SKM-1 treated with dmso at 0.1 percent for 144 hours (cell line): Measurements from ENCODE around the gene HOTAIR.

Experiments used
- DNase-seq: peaks from one replicate; lab custom pipeline; 2025; ENCODE audit not compliant: unreplicated experiment; lab: John Stamatoyannopoulos, UW

The HOTAIR gene

DNA sequence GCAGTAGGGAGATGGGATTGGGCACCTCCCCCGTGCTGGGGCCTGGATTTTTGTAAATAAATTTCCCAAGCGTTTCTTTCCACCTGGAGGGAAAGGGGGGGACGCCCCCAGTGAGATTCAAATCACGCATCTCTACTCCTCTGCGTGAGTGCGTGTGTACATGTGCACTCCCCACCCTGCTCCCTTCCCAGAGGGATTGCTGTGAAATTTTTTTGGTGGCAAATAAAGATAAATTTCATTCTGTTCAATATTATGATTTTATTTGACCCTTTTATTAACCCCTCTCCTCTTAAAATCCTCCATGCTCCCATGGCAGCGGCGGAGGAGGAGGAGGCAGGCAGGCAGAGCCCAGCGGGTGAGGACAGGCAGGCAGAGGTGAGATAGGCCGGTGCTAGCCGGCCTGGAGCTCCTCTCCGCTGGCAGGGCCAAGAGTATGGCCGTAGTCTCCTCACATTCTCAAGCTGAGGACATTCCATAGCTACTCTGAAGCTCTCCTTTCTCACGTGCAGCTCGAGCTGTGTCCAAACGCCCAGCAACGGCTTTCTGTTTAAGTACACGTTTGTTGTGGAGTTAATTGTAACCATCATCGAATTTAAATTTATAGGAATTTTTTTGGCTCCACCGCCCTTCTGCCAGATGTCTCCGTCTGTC is 1.5 kb upstream of the HOTAIR start:
- DNase-seq = no peak

DNA sequence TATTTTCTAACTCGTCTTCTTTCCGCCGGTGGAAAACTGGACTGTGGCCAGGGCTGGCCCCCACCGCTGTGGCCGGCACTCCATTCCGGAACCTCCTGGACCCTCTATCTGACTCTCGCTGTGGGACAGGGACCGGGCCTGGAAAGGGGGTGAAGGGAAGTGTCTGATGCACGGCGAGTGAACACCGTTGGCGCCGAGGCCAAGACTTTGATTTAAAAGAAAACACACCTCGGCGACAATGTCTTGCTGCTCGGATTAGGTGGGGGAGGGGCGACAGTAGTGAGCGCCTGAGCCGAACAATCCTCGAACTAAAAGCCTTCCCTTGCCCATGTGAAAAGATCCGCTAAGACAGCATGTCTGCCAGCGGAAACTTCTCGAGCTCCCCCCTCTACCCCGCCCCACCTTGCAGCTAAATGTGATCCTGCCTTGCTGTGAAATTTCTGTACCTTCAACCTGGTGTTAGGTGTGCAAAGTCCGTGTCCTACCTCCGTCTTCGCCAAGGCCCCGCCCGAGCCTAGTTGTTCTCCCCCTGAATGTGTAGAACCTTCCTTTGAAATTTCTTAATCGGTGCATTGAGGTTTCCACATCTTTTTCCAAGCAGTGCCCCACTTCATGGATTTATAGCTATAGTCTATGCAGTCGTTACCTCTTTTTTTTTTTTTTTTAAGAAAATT is 862 bp upstream of the HOTAIR start:
- DNase-seq = no peak

DNA sequence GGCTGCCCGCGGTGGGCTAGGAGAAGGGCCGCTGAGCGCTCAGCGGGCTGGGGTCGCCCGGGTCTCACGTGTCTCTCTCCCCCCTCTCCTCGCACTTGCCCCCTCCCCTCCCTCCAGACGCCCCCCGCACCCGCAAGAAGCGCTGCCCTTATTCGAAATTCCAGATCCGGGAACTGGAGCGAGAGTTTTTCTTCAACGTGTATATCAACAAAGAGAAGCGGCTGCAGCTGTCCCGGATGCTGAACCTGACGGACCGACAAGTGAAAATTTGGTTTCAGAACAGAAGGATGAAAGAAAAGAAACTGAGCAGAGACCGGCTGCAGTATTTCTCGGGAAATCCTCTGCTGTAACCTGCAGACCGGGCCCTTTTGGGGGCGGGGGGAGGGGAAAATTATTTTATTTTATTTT is 314 bp upstream of the HOTAIR start:
- no peak for DNase-seq

DNA sequence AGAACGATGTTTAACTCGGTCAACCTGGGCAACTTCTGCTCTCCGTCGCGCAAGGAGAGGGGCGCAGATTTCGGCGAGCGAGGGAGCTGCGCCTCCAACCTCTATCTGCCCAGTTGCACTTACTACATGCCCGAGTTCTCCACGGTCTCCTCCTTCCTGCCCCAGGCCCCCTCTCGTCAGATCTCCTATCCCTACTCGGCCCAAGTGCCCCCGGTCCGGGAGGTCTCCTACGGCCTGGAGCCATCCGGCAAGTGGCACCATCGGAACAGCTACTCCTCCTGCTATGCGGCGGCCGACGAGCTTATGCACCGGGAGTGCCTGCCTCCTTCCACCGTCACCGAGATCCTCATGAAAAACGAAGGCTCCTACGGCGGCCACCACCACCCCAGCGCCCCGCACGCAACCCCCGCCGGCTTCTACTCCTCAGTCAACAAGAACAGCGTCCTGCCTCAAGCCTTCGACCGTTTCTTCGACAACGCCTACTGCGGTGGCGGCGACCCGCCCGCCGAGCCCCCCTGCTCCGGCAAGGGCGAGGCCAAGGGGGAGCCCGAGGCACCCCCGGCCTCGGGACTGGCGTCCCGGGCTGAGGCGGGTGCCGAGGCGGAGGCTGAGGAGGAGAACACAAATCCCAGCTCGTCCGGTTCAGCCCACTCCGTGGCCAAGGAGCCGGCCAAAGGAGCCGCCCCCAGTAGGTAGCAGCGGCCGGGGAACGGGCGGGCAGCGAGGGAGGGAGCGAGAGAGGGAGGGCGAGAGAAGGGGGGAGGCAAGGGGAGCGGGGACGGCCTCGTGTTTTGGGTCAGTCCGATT is 1.3 kb downstream of the HOTAIR start:
- DNase-seq = no peak

DNA sequence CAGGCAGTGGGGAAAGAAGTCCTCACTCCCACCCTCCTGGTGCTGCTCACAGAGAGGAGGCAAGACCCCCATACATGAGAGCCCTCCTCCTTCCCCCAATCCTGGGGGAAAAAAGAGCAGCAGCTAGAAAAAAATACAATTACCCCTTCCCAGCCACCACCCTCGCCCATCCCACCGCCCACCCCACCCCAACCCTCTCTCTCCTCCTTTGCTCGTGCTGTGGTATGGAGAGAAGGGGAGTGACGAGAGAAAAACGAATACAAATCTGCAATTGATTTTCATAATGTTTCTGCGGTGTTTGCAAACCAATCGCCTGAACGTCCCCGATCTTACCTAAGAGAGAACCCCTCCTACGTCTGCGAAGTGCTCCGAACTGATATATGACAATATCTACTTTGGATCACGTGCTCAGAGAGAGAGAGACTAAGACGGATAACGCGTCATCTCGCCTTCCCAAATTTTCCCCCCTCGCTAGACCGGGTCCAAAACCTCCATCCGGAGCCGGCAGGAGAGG is 2.0 kb downstream of the HOTAIR start, which contains the start of gene HOXC11:
HOXC11 (plus strand) TSS at position 405 of the 514 bp plus-strand sequence. CDS start 116 bp downstream, outside the sequence.
- no peak for DNase-seq

DNA sequence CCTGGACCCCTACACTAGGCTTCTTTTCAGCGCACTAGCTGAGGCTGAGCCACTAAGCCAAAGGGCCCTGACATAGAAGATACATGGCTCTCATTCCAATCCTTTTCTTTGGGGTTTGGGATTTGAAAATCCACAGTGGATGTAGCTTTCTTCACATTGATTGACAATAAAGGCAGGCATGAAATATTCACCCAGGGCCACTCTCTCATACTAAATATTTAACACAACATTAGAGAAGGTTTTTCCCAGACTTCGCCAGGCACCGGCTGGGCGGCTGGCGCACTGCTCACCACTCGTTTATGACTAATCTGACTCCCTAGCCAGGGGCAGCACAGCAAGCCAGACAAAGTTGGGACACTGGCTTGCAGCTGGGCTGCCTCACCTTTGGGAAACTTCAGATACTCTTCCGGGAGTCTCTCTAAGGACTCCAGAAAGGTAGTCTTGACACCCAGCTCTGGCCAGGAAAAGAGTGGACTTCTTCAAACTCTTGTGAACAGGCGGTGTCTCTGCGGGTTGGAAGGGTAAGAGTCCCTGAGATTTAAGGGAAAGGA is 2.5 kb downstream of the HOTAIR start:
- no peak for DNase-seq

DNA sequence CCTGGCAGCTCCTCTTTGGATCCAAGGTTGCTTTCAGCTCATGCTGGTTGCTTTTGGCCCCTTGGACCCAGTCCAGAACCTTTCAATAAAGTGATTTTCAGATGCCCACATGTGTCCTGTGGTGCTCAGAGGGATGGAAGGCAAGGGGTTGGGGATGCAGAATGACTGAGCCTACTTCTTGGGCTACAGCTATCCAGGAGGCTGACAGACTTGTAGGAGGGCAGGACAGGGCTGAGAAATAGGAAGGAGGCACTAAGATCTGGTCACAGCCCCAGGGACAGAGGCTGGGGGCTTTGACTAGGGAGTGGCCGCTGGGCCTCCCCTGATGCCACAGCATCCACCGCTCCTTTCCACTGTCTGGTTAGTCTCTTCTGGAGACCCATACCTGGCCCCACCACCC is 3.1 kb downstream of the HOTAIR start:
- no peak for DNase-seq

DNA sequence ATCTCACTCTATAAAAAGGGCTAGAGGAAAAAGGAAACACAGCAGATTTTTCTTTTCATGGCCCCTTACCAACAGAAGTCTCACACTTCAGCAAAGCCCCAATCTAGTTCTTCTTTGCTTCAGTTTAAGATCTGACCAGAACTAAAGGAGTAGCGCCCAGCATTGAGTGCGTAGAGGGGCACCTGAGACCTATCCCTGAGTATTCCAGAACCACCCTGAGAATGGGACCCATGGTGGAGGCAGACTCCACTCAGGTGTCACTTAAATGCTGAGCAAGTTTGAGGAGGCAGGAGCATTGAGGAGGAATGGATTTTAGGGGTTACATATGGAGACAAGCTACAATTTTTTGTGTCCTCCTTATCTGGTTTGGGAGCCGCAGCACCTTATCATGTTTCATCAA is 3.6 kb downstream of the HOTAIR start:
- no peak for DNase-seq

DNA sequence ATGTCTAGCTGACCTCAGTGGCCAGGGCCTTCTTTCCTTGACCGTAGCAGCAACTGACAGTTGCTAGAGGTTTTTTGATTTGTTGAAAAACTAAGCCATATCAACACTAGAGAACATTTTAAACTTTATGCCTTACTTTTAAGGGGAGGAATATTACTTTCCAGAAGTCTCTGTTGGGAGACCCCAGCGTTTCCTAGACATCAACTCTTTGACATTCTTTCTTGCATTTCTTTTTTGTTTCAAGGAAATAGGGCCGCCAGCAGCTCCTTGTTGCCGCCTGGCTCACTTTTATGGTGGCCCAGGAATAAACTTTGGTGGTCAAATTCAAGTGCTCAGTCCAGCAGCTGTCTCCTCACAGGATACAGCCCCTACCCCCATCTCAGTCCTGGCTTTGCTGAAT is 4.3 kb downstream of the HOTAIR start:
- DNase-seq = no peak

DNA sequence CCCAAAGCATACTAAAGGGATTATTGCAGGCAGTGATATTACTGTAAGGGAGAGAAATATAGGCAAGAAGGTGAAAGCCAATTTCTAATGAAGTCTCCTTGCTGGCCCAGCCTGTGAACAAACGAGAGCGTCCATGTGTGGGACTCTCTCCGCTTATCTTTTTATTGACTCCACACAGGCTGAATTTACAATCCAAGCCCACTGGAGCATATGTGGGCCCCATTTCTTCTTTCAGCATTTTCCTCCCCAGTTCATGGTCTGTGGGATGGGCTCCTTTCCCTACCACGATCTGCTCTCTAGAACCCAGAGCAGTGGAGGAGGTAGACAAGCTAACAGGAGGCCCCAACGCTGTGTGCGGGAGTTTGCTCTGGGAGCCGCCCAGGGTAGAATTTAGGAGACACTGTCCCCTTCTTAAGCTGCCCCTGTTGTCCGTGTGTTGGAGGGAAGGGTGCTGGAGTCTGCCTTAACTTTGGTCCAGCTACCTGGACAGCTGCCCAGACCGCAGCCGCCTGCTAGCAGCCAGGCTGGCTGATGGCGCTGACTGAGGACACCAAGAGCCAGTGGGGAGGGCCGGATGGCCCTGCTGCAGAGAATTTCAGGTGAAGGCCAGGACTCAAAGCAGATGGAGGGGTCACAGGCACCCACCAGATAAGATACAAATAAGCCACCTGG is 5.0 kb downstream of the HOTAIR start:
- no peak for DNase-seq

DNA sequence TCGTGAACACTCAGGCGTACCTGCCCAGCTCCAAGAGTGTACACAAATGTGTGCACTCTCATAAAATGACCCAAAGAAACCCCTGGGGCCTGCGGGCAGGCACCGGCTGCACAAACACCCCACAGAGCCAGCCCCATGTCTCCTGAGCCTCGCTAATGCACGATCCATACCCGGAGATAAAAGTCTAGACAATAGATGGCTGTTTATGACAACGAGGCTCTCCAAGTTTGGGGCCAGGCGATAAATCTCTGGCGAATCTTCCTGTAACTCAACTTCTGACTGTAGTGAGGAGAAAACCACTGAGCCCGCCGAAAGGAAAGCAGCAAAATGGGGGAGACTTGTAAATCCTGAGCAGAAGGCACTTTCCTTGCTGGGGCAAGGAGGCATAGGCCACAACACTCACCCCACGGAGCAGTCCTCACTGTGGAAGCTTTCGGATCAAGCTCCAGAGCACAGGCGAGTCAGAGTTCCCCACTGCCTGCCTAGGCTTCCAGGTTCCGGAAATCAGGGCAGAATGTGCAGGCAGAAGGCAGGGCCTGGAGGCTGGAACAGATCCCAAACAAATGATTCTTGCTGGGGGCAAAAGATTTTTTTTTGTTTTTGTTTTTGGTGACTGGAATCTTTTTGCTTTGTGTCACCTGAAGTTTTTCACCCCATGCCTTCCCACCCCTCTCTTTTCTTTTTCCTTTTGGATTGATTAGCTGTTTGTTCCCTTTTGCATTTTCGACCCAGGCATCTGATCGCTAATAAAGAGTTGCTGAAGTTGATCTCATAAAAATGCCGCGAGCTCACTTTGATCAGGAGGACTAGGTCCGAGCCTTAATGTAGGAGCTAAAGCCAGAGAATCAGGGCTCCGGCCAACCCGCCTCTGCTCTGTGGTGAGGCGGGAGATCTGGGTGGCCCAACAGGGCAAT is 6.3 kb downstream of the HOTAIR start:
- DNase-seq = no peak

DNA sequence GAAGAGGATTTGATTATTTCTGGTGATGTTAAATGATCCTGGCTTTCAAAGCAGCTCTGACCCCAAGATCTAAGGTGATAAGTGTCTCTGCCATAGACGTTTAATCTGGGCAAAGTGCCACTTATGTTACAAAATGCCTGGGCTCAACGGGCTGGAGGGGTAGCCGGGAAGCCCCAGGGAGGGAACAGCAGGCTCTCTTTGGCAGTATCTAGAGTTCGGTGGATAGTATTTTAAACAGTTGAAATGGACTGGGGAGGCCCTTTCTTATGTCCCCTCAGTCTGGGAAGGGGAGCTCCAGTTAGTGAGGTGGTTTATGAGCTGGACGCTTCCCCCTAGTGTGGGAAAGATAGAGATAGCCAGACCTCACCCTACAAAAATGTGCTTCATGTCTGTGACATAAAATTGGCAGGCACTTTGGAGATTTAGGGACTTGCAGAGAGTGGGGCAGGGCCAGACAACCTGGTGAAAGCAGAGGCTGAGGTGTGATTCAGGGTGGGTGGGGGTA is 7.3 kb downstream of the HOTAIR start:
- no peak for DNase-seq

DNA sequence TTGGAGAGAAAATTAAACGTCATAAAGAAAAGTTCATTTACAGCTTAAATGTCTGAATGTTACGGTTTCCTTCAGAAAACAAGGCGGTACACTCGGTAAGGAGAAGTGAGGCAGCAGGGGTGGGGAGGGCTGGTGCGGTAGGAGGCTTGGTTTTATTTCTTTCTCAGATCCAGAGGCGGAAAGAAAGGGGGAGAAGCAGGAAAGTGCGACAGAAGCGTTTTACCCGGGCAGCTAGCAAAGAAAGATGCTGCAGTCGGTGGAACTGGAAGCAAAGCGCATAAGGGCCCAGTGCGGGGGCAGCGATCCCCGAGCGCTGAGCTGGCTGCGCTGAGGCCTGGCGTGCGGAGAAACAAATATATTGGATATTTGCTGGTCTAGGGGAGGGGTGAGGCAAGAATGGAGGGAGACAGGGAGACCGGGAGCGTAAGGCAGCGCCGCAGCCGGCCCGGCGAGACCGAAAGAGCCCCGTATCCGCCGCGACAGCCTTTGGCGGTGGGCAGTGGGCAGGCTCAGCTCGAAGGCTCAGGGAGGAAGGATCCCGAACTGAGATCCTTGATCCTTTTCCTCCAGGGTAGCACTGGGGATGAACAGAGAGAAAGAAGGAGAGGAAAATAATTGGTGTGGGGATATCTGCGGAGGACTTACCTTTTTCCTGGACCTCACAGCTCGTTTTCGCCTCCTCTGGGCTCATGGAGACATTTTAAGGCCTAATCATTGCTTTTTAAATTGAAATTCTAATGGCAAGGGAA is 8.2 kb downstream of the HOTAIR start:
- no peak for DNase-seq

DNA sequence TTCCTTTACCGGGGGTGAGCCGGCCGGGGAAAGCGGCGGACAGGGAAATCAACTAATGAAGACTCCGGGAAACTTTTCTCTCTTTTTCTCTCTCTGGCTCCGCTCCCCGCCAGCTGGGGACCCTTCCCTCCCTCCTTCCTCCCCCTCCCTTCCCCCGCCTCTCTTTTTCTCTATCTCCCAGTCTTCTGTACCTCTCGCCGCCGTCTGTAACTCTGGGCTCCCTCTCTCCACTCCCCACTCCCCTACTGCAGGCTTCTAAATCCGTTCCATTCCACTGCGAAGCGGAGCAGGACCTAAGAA is 8.7 kb downstream of the HOTAIR start:
- DNase-seq = no peak

DNA sequence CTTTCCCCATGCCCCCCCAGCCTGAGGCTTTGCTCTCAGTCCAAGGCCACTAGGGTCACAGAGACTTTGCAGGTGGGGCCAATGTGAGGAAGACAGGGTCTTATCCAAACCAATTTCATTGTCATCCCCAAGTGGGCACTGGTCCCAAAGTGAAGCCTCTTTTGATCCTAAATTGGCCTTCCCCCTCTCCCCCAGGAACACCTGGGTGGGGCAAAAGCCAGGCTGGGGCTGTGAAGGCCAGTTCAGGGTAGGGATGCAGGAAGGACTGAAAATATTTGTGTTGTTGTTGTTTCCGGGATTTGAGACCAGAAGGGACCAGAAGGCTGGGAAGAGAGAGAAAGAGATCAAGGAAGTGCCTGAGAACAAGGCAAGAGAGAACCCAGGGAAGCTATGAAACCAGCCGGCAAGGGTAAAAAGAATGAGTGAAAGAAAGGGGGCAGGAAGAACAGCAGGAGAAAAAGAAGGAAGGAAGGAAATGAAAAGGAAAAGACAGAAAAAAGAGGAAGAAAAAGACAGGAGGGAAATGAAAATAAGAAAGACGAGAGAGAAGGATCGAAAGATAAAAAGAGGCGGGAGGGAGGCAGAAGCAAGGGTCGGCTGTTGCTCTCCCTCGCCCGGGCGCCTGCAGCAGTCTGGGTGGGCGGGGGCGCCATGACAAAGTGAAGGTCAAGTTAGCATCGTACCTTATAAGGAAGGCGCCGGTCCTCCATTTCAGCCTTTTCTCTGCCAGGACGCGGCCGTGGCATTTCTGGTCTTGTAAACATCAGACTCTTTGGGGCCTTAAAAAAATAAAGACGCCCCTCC is 9.3 kb downstream of the HOTAIR start:
- no peak for DNase-seq

DNA sequence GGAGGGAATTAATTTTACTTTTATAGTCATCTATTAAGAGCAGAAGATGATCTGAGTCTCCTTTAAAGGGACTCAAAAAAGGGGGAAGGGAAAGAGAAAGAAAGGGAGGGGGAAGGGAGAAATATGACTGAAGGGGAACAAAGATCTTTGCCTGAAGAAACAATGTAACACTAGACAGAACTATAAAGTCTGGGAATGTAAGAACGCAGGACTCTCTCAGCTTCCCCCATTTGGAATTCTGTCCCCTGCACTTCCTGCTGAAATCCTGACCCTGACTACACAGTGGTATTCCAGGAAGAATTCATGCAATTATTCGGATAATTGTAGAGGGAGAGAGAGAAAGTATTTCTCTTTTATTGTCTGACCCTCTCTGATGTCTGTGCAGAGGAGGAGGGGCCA is 10.4 kb downstream of the HOTAIR start:
- DNase-seq = no peak

DNA sequence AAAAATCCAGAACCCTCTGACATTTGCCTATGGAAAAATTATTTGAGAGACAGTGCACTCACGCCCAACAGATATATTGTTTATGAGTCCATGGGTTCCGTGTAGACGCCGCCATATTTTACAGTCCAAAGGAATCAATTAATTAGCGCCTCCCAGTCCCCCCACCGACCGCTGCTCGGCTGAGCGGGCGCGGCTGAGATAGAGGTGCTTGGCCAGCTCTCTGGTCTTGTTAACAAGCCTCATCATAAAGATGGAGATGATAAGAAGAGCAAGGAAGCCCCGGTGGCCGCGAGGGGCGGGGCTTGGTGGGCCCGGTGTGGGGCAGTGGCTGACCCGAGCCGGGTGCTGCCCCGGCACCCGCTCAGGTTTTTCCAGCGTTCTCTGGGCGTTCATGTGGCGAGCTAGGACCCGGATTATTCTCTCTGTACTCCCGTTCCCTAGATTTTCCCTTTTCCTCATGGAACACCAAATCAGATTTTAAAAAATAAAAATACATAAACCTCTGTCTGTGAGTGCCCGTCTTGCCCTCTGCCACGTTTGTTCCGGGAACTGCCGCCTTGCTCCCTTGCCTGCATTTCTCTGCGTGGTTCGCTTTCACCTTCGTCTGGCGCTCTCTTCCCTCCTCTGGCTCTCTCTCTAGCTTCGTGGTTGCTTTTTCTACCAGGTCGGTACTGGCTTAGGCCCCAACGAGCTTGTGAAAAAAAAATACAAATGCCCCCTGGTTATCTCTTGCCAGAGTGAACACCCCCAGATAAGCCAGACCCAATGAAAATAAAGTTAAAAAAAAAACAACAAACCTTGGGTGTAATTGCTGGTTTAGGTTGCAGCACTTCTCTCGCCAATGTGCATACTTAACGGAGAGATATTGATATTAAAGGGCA is 11.1 kb downstream of the HOTAIR start:
- DNase-seq = no peak
